Measurements from ENCODE around the gene SENP8. TPM values are rescaled to one million over a fixed set of nuclear protein-coding genes. Genes with fewer than 3 reads are reported as not detected.
"Not testable (repeated sequence)": the region's sequence is repeated elsewhere in the genome, so short reads cannot be mapped to it uniquely, and the experiment has no call there.

SENP8 gene
- total RNA-seq = 1 to 10 TPM in 1 of 2 donors, under 1 TPM in 1; 0.84 to 1.6 TPM

DNA sequence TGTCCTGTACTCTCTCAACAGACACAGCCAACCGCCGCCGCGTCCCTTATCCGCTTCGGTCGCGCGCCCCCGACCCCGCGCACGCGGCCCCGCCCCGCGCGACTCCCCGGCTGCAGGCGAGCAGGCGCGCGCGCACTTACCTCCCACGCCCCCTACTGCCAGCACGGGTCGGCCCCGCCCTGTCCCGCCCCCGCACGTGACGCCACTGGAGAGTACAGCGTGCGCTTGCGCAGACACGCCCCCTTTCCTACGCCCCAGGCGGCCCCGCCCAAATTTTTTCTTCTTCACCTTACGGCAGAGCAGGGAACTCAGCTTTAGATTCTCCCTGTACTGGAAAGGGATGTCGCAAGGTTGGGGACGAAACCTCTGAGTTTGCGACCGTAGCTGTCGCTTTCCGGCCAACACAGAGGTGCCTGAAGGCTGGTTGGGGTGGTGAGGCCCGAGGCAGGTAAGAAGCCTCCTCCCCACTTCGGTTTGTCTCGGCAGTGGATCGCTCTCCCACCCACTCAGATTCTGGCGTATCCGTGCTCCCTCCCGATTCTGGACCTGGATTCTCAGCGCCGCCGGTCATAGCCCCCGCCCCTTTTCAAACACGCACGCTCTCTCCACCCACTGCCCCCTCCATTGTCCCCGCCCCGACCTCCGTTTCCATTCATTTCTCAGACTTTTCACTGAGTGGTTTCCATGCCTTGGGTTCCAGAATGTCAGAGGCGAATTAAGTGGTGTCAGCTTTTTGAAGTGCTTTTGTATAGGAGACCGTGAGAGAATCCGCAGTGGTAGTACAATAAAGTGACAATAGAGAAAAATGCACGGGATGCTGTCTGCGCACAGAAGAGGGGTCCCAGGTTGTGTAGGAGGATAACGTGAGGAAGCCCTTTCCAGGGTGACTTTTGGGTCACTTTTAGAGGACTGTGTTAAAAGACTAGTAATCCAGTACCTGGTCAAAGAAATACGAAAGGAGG lies at the start of gene SENP8, which contains the start of gene MYO9A:
Gene SENP8, plus strand, starts transcription at position 387 of the 962 bp plus-strand sequence. CDS start 21,221 bp downstream, outside the sequence.
Gene MYO9A, minus strand, starts transcription at position 134 of the 962 bp plus-strand sequence. CDS start 71,587 bp downstream, outside the sequence.
- ATAC-seq = peak; percentile 89 to 91
- H3K27ac Mint-ChIP-seq = peak within 1 kb of the TSS; percentile 85 to 93
- peaks cover 15 to 29% of the 10 kb centered on the region in 2 donors for H3K4me1 Mint-ChIP-seq (ENCODE audit: low read depth in 2 of 2)
- H3K4me3 Mint-ChIP-seq = peak within 1 kb of the TSS; percentile 99
- no peaks in the 10 kb centered on the region for H3K27me3 Mint-ChIP-seq
- H3K36me3 Mint-ChIP-seq = no peaks in the 10 kb centered on the region
- H3K9me3 Mint-ChIP-seq = no peaks in the 10 kb centered on the region
- DNase-seq (ENCODE audit: low spot score) = peak; percentile 97

DNA sequence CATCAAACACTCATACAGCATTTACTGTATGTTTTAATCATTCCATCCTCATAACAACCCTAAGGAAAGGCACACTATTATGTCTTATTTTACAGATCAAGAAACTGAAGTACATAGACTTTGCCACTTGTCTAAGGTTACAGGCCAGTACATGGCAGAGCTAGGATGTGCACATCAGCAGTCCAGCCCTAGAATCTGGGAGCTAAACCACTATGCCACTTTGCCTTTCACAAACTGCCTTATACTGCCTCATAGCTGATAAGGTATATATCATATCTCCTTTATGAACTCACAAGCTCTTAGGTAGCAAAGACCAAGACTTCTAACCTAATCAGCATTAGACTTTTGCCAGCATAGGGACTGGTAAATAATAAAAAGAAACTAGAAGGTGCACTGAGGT lies 49.3 kb upstream of the SENP8 start:
- Mint-ChIP-seq H3K9me3 (no peaks in the 10 kb centered on the region), H3K4me3 (no peak overlapping the region), H3K27ac (no peak overlapping the region), H3K27me3 (no peaks in the 10 kb centered on the region), H3K36me3 (no peaks in the 10 kb centered on the region), H3K4me1 (ENCODE audit: low read depth in 2 of 2) (peaks cover 6 to 9% of the 10 kb centered on the region in 2 donors)
- DNase-seq (ENCODE audit: low spot score) (no peak), ATAC-seq (no peak)

GRCh38 chr15:72070817-72071447 lies 47.3 kb upstream of the SENP8 start:
- H3K4me1 Mint-ChIP-seq (ENCODE audit: low read depth in 2 of 2) = peaks cover 8 to 14% of the 10 kb centered on the region in 2 donors
- DNase-seq (ENCODE audit: low spot score) = no peak
- ATAC-seq = no peak

GRCh38 chr15:72071448-72071825 lies 46.8 kb upstream of the SENP8 start:
- peaks cover 8 to 14% of the 10 kb centered on the region in 2 donors for H3K4me1 Mint-ChIP-seq (ENCODE audit: low read depth in 2 of 2)
- not testable (repeated sequence) for H3K27ac Mint-ChIP-seq; H3K27me3 Mint-ChIP-seq; ATAC-seq; DNase-seq (ENCODE audit: low spot score); H3K36me3 Mint-ChIP-seq; H3K4me3 Mint-ChIP-seq; H3K9me3 Mint-ChIP-seq

More at GRCh38 chr15:72070817-72071447, 47.3 kb upstream of the SENP8 start:
- no peaks in the 10 kb centered on the region for H3K27me3 Mint-ChIP-seq
- no peaks in the 10 kb centered on the region for H3K9me3 Mint-ChIP-seq
- H3K4me3 Mint-ChIP-seq = no peak overlapping the region
- no peak overlapping the region for H3K27ac Mint-ChIP-seq
- H3K36me3 Mint-ChIP-seq = no peaks in the 10 kb centered on the region

DNA sequence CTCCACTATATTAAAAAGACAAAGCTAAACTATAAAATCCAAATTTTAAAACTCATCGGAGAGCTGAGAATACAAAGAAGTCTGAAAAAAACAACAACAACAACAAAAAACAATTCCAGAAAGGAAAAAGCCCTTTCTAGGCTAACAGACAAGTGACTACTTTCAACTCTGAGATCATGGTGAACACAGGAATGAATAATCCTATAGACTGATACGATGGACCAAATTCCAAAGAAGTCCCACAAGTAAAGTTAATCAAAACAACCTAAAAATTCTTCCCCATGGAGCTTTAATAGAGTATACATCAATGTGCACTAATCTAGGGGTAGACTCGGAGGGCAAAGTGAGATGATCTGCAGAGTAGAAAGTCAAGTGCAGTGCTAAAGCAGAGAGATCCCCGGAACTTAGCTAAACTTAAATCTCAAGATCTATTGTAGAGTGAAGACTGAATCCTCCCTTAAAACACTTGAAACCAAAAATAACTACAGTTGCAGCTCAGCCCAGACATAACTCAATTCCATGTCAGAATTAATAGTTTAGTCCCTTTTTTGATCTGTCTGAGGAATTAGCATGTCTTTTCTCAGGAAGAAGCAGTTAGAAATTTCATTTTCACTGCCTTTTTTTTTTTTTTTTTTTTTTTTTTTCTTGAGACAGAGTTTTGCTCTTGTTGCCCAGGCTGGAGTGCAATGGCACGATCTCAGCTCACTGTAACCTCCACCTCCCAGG lies 43.7 kb upstream of the SENP8 start:
- no peaks in the 10 kb centered on the region for H3K27me3 Mint-ChIP-seq
- peaks cover 24 to 27% of the 10 kb centered on the region in 2 donors for H3K4me1 Mint-ChIP-seq (ENCODE audit: low read depth in 2 of 2)
- no peak for DNase-seq (ENCODE audit: low spot score)
- H3K36me3 Mint-ChIP-seq = no peaks in the 10 kb centered on the region
- no peak overlapping the region for H3K27ac Mint-ChIP-seq
- no peaks in the 10 kb centered on the region for H3K9me3 Mint-ChIP-seq
- no peak for ATAC-seq
- no peak overlapping the region for H3K4me3 Mint-ChIP-seq

- Mint-ChIP-seq H3K27me3 (no peaks in the 10 kb centered on the region), H3K9me3 (peaks cover 3% of the 10 kb centered on the region), H3K27ac (no peak overlapping the region), H3K36me3 (no peaks in the 10 kb centered on the region), H3K4me3 (peak overlapping the region; percentile 26), H3K4me1 (ENCODE audit: low read depth in 2 of 2) (peaks cover 18 to 23% of the 10 kb centered on the region in 2 donors)
- no peak for ATAC-seq
- DNase-seq (ENCODE audit: low spot score) = no peak
Measured at GRCh38 chr15:72077950-72078349, 40.3 kb upstream of the SENP8 start.

- Mint-ChIP-seq H3K27ac (no peak overlapping the region), H3K27me3 (no peaks in the 10 kb centered on the region), H3K36me3 (peaks cover 5% of the 10 kb centered on the region), H3K9me3 (peaks cover 8% of the 10 kb centered on the region), H3K4me3 (peak overlapping the region; percentile 26), H3K4me1 (ENCODE audit: low read depth in 2 of 2) (peaks cover 18 to 23% of the 10 kb centered on the region in 2 donors)
- ATAC-seq (peak in 1 of 2 donors; percentile 79), DNase-seq (ENCODE audit: low spot score) (no peak)
Measured at GRCh38 chr15:72078887-72079286, 39.3 kb upstream of the SENP8 start.

DNA sequence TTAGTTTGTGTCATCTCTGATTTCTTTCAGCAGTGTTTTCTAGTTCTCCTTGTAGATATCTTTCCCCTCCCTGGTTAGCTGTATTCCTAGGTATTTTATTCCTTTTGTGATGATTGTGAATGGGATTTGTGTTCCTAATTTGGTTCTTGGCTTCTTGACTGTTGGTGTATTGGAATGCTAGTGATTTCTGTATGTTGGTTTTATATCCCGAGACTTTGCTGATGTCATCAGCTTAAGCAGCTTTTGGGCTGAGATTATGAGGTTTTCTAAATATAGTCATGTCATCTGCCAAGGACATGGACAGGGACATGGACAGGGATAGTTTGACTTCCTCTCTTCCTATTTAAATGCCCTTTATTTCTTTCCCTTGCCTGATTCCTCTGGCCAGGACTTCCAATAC lies 36.0 kb upstream of the SENP8 start:
- no peak overlapping the region for H3K27ac Mint-ChIP-seq
- H3K36me3 Mint-ChIP-seq = peaks cover 16% of the 10 kb centered on the region
- no peaks in the 10 kb centered on the region for H3K27me3 Mint-ChIP-seq

DNA sequence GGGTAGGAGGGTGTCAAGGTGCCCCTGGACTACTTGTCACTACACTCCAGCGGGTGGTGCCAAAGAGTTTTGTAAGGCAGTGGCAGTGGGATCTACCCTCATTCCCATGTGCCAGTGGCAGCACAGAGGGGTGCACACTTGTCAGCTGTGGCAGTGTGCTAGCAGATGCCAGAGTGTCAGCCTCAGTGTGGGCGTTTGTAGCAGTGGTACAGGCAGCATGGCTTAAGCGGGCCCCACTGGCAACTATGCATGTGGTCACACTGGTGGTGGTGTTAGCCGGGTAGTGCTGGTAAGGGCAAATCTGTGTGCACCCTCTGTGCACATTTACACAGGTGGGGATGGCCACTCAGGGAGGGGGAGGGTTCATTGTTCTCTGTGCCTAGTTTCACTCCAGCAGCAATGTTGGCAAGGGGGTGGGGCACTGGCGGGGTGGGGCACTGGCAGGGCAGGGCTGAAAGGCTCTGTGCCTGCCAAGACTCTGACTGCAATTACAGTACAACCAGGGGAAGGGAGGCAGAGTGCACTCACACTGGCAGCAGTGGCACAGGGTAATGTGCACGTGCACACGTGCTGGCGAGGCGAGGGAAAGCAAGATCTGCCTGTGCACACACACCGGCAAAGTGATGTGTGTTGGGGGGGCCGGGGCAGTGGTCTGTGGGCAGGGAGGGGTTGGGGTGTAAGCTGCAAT lies 32.0 kb upstream of the SENP8 start:
- no peak for DNase-seq (ENCODE audit: low spot score)
- peaks cover 8% of the 10 kb centered on the region for H3K9me3 Mint-ChIP-seq
- H3K27ac Mint-ChIP-seq = no peak overlapping the region
- no peaks in the 10 kb centered on the region for H3K27me3 Mint-ChIP-seq
- peaks cover 16% of the 10 kb centered on the region for H3K36me3 Mint-ChIP-seq
- H3K4me3 Mint-ChIP-seq = no peak overlapping the region
- peaks cover 3 to 12% of the 10 kb centered on the region in 2 donors for H3K4me1 Mint-ChIP-seq (ENCODE audit: low read depth in 2 of 2)
- no peak for ATAC-seq

More for the DNA sequence above, 36.0 kb upstream of the SENP8 start:
- peaks cover 10 to 15% of the 10 kb centered on the region in 2 donors for H3K4me1 Mint-ChIP-seq (ENCODE audit: low read depth in 2 of 2)
- ATAC-seq (no peak), DNase-seq (ENCODE audit: low spot score) (no peak)
- no peak overlapping the region for H3K4me3 Mint-ChIP-seq
- H3K9me3 Mint-ChIP-seq = peaks cover 8% of the 10 kb centered on the region

GRCh38 chr15:72086920-72087648 lies 31.1 kb upstream of the SENP8 start:
- no peaks in the 10 kb centered on the region for H3K27me3 Mint-ChIP-seq
- peaks cover 7 to 16% of the 10 kb centered on the region in 2 donors for H3K4me1 Mint-ChIP-seq (ENCODE audit: low read depth in 2 of 2)
- DNase-seq (ENCODE audit: low spot score) (no peak), ATAC-seq (no peak)
- H3K9me3 Mint-ChIP-seq = peaks cover 7% of the 10 kb centered on the region
- no peak overlapping the region for H3K4me3 Mint-ChIP-seq
- peaks cover 16% of the 10 kb centered on the region for H3K36me3 Mint-ChIP-seq
- no peak overlapping the region for H3K27ac Mint-ChIP-seq

DNA sequence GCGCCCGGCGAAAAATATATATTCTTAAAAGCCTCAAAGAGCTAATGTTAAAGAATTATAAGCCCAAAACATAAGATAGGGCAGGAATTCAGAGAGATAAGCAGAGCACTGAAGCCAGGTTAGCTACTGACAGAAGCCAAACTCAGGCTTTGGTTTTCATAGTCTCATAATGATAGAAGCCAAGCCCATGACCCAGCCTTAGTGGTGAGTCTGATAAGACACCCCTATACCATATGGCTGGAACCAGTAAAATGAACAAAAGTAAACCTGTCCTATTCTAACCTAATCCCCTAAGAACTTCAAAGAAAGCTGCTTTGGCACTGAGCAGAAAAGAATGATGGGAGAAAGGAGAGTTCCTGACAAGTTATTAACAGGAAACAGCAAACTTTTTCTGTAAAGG lies 26.2 kb upstream of the SENP8 start:
- Mint-ChIP-seq H3K27ac (no peak overlapping the region), H3K9me3 (no peaks in the 10 kb centered on the region), H3K27me3 (no peaks in the 10 kb centered on the region), H3K4me1 (ENCODE audit: low read depth in 2 of 2) (peaks cover 11 to 17% of the 10 kb centered on the region in 2 donors), H3K36me3 (no peaks in the 10 kb centered on the region), H3K4me3 (no peak overlapping the region)
- ATAC-seq = no peak
- no peak for DNase-seq (ENCODE audit: low spot score)

DNA sequence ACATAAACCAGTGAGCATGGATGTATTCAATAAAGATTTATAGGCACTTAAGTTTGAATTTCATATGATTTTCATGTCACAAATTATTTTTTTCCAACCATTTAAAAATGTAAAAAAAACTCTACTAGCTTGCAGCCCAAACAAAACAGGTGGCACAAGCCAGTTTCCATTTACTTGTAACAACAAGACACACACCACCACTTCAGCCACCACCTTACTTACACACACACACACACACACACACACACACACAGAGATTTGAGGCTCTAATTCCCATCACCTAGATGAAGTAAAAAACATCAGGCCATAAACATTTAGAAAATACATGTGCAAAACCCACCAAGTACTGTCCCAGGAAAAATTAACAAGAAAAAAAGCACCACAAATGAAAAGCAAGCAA lies 25.5 kb upstream of the SENP8 start:
- Mint-ChIP-seq H3K27ac (no peak overlapping the region), H3K9me3 (no peaks in the 10 kb centered on the region), H3K4me1 (ENCODE audit: low read depth in 2 of 2) (peaks cover 11 to 17% of the 10 kb centered on the region in 2 donors), H3K27me3 (no peaks in the 10 kb centered on the region), H3K4me3 (no peak overlapping the region), H3K36me3 (no peaks in the 10 kb centered on the region)
- no peak for DNase-seq (ENCODE audit: low spot score)
- ATAC-seq = no peak

Measured in natural killer cell treated with Interleukin-12 subunit alpha and Interleukin-12 subunit beta and Interleukin-15 and Interleukin-18, amount 100 ng/mL, for 72 hours (primary cell).